Coronary artery (tissue), 2 donors: ENCODE data around the gene R3HDM2.
"Not testable (repeated sequence)": the region's sequence is repeated elsewhere in the genome, so short reads cannot be mapped to it uniquely, and the experiment has no call there.

Source experiments
- DNase-seq: peaks from one replicate; pipeline ENCODE4 v3.0.0-alpha.2; 2017; ENCODE audit warnings: low spot score
- H3K27ac ChIP-seq, 2 donors: fragments of 200-600 bp; sonication (generic); one replicate each; pipeline ENCODE4 v1.5.1; 2016 to 2019
- H3K4me3 ChIP-seq: fragments of 200-600 bp; sonication (generic); 2 replicates; pipeline ENCODE4 v1.5.1; 2016; ENCODE audit warnings: mild to moderate bottlenecking, moderate library complexity
- TF ChIP-seq, protein P1 (sequence below): fragments of 200-600 bp; sonication (generic); IDR thresholded peaks from one replicate; pipeline ENCODE4 v1.5.1; 2019; ENCODE audit warnings: antibody characterized with exemption

The R3HDM2 gene

DNA sequence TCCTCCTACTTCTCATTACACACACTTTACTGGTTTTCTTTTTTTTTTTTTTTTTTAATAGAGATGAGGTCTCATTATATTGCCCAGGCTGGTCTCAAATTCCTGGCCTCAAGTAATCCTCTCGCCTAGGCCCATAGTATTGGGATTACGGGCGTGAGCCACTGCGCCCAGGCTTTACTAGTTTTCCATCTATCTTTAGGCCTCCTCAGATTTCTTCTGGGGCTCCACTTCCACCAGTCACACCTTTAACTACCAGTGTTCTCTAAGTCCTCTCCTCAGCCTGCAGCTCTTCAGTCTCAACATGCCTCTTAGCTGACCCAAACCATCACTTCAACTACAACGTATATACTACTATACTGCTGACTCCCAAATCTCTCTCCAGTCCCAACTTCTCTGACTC lies 10.4 kb downstream of the R3HDM2 start:
- TF ChIP-seq, protein P1, sequence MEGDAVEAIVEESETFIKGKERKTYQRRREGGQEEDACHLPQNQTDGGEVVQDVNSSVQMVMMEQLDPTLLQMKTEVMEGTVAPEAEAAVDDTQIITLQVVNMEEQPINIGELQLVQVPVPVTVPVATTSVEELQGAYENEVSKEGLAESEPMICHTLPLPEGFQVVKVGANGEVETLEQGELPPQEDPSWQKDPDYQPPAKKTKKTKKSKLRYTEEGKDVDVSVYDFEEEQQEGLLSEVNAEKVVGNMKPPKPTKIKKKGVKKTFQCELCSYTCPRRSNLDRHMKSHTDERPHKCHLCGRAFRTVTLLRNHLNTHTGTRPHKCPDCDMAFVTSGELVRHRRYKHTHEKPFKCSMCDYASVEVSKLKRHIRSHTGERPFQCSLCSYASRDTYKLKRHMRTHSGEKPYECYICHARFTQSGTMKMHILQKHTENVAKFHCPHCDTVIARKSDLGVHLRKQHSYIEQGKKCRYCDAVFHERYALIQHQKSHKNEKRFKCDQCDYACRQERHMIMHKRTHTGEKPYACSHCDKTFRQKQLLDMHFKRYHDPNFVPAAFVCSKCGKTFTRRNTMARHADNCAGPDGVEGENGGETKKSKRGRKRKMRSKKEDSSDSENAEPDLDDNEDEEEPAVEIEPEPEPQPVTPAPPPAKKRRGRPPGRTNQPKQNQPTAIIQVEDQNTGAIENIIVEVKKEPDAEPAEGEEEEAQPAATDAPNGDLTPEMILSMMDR = no peak
- DNase-seq = no peak
- Histone ChIP-seq H3K4me3 (no peak overlapping the region), H3K27ac (no peak overlapping the region)

DNA sequence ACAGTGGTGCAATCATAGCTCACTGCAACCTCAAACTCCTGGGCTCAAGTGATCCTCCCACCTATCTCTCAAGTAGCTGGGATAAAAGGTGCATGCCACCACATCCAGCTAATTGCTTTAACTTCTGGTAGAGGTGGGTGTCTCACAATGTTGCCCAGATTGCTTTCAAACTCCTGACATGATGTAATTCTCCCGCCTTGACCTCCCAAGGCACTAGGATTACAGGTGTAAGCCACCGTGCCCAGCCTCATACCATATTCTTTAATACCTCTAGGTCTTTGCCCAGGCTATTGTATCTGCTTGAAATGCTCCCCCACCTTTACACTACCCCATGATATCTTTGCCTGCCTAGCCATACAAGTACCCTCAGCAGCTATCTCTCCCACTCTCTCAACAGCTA lies 11.3 kb downstream of the R3HDM2 start:
- DNase-seq = no peak
- H3K27ac ChIP-seq = no peak overlapping the region
- TF ChIP-seq, protein P1 = no peak
- no peak overlapping the region for H3K4me3 ChIP-seq

DNA sequence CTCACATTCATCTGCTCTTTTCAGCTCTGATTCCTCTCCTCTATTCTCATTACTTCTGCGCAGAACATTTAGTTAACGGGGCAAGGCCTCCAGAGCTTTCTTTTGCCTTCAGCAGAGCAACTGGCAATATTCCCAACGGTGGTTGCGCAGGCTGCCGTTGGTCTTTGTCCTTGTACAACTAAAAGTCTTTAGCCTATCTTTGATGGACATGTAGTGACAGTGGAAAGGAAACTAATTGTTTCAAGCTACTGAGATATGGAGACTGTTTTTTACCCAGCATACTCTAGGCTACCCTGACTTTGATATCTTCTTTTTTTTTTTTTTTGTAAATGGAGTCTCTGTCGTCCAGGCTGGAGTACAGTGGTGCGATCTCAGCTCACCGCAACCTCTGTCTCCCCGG lies 12.6 kb downstream of the R3HDM2 start:
- no peak overlapping the region for H3K4me3 ChIP-seq
- no peak overlapping the region for H3K27ac ChIP-seq
- TF ChIP-seq, protein P1 = no peak
- DNase-seq = no peak

DNA sequence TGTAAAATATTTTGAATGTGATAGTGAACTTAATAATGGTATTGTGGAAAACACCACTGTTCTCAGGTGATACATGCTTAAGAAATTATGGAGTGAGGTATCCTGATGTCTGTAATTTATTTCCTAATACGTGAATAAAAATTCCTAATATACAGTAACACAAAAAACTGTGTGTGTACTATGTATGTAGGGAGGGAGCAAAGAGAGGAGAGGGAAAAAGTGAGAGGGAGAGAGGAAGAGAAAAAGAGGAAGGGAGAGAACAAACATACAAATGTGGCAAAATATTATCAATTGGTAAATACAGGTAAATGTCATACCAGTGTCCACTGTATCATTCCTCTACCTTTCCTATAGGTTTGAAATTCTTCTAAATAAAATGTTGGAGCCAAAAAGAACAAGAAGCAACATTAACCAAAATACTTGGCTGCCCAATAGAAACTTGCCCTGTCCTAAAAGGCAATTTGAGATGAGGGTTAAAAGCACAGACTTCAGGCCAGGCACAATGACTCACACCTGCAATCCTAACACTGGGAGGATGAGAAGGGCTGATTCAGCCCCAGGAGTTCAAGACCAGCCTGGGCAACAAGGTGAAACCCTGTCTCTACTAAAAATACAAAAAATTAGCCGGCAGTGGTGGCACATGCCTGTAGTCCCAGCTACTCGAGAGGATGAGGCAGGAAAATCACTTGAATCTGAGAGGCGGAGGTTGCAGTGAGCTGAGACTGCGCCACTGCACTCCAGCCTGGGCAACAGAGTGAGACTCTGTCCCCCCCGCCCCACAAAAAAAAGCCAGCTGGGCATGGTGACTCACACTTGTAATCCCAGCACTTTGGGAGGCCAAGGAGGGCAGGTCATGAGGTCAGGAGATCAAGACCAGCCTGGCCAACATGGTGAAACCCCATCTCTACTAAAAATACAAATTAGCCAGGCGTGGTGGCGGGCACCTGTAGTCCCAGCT lies 14.5 kb downstream of the R3HDM2 start:
- no peak for DNase-seq
- Histone ChIP-seq H3K4me3 (no peak overlapping the region), H3K27ac (no peak overlapping the region)
- TF ChIP-seq, protein P1 = no peak

DNA sequence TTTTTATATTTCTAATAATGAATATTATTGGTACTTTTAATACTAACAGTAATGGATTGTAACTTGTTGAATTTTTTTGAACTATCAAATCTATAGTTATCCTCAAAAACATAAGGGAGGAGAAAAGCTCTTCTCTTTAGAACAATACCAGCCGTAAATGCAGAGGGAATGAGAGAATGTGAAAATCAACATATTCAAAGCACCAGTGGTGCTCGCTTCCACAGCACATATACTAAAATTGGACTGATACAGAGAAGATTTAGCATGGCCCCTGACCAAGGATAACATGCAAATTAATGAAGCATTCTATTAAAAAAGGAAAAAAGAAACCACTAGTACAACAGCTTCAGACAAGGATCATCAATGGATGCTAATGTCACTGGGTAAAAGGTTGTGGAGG lies 15.8 kb downstream of the R3HDM2 start:
- no peak overlapping the region for H3K4me3 ChIP-seq
- H3K27ac ChIP-seq = no peak overlapping the region
- TF ChIP-seq, protein P1 = no peak
- DNase-seq = no peak

DNA sequence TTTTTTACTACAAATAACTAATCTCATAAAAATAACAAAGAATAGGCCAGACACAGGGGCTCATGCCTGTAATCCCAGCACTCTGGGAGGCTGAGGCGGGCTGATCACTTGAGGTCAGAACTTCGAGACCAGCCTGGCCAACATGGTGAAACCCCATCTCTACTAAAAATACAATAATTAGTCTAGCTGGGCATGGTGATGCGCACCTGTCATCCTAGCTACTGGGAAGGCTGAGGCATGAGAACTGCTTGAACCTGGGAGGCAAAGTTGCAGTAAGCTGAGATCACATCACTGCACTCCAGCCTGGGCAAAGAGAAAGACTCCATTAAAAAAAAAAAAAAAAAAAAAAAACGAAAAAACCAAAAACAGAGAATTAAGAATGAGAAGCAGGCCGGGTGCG lies 16.7 kb downstream of the R3HDM2 start:
- H3K4me3 ChIP-seq, DNase-seq, H3K27ac ChIP-seq: not testable (repeated sequence)

DNA sequence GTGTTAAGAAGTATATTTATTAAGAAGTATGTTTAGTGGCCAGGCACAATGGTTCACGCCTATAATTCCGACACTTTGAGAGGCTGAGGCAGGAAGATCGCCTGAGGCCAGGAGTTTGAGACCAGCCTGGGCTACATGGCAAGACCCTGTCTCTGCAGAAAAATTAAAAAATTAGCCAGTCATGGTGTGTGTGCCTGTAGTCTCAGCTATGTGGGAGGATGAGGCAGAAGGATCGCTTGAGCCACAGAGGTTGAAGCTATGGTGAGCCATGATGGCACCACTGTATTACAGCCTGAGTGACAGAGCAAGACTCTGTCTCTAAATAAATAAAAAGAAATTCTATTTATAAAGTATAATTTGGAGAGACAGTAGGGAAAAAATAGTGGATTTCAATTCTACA lies 20.3 kb downstream of the R3HDM2 start:
- TF ChIP-seq, protein P1 = no peak
- H3K4me3 ChIP-seq = no peak overlapping the region
- no peak for DNase-seq
- no peak overlapping the region for H3K27ac ChIP-seq
